ENCODE measurements around the gene SEPTIN14.
"Not testable (repeated sequence)": the region's sequence is repeated elsewhere in the genome, so short reads cannot be mapped to it uniquely, and the experiment has no call there.

SEPTIN14 gene

GRCh38 chr7:55753274-55753862 is 109.2 kb downstream of the SEPTIN14 start:
- CTCF ChIA-PET, DNase-seq, H3K4me3 Mint-ChIP-seq, H3K36me3 Mint-ChIP-seq, H3K27me3 Mint-ChIP-seq, H3K9me3 Mint-ChIP-seq, H3K4me1 Mint-ChIP-seq, H3K27ac Mint-ChIP-seq: not testable (repeated sequence)

- CTCF ChIA-PET, H3K27ac Mint-ChIP-seq, DNase-seq, H3K4me1 Mint-ChIP-seq, H3K9me3 Mint-ChIP-seq, H3K36me3 Mint-ChIP-seq, H3K27me3 Mint-ChIP-seq, H3K4me3 Mint-ChIP-seq: not testable (repeated sequence)
Measured at GRCh38 chr7:55744706-55745105, 117.8 kb downstream of the SEPTIN14 start.

Data from activated naive CD4-positive, alpha-beta T cell treated with anti-CD3 and anti-CD28 coated beads, Interleukin-2, amount 10 ng/mL, durations not matched to agents 7 days and 5 days (primary cell).